HepG2 (cell line): ENCODE data around the gene FRAS1. TPM values are rescaled to one million over a fixed set of nuclear protein-coding genes. Genes with fewer than 3 reads are reported as not detected.

ENCODE experiments used
- ATAC-seq: fragments of 200-7000 bp; cut with Tn5 transposase; 3 replicates; pipeline ENCODE4 v1.9.1; 2020; ENCODE audit warnings: mild to moderate bottlenecking, moderate library complexity
- BruUV-seq: library from RNA; stranded (reverse); fragments of 400-500 nt; replicated peaks from 2 replicates; lab custom pipeline; 2021; lab: Mats Ljungman, UMichigan
- CTCF ChIA-PET: fragments of 300-600 bp; formaldehyde crosslinking; extraction: SDS; loops from one replicate; lab custom pipeline; 2021; ENCODE audit warnings: low total read pairs, inconsistent platforms, low intra/inter-chr PET ratio; lab: Yijun Ruan, JAX
- POLR2A ChIA-PET: fragments of 350-600 bp; sonication (Branson Sonifier 250); formaldehyde crosslinking; loops from one replicate; lab custom pipeline; 2020; ENCODE audit warnings: antibody characterized with exemption, inconsistent platforms; lab: Yijun Ruan, JAX
- DNase-seq: peaks from one replicate; pipeline ENCODE4 v3.0.0-alpha.2; 2015; ENCODE audit warnings: low spot score
- FAIRE-seq: peaks from 3 replicates; lab custom pipeline; 2011; peaks lifted over from hg19 to GRCh38; lab: Jason Lieb, UNC
- H2AFZ ChIP-seq: one replicate; pipeline ENCODE4 v1.6.1; 2011; ENCODE audit warnings: low read length, inconsistent platforms
- H3K27ac ChIP-seq: fragments of 300-600 bp; 3 replicates; pipeline ENCODE4 v1.8.0; 2011; ENCODE audit warnings: mixed run types, mild to moderate bottlenecking, mixed read lengths, low read length, inconsistent platforms; ENCODE audit not compliant: insufficient read depth; ENCODE audit errors: extremely low read length
- H3K27me3 ChIP-seq, 2 experiments: fragments of 200-600 bp in 1 of 2; 2 replicates in 1 of 2; 3 replicates in 1 of 2; pipeline versions ENCODE4 v1.6.0 to v1.8.0; 2011; ENCODE audit warnings: low read length in 2 of 2, mild to moderate bottlenecking in 2 of 2, moderate library complexity in 2 of 2, inconsistent platforms in 1 of 2; ENCODE audit not compliant: insufficient read depth in 2 of 2, control insufficient read depth in 1 of 2
- H3K36me3 ChIP-seq, 2 experiments: fragments of 200-600 bp in 1 of 2; replicated peaks in 1 of 2; 2 replicates in 1 of 2; 3 replicates in 1 of 2; pipeline versions ENCODE4 v1.5.1 to v1.8.0; 2011; ENCODE audit warnings: low read length in 2 of 2, inconsistent platforms in 1 of 2; ENCODE audit not compliant: insufficient read depth in 2 of 2, control insufficient read depth in 1 of 2
- H3K4me1 ChIP-seq: 2 replicates; pipeline ENCODE4 v1.5.1; 2012; ENCODE audit warnings: low read length, inconsistent platforms; ENCODE audit not compliant: insufficient read depth
- H3K4me2 ChIP-seq: 2 replicates; pipeline ENCODE4 v1.6.0; 2011; ENCODE audit warnings: low read depth, low read length, inconsistent platforms
- H3K4me3 ChIP-seq, 3 experiments: fragments of 200-600 bp in 1 of 3; sonication (generic), shearing (Covaris generic) in 1 of 3; replicated peaks in 1 of 3; 2 replicates each; pipeline ENCODE4 v1.5.1; 2011 to 2016; ENCODE audit warnings: low read length in 3 of 3, inconsistent platforms in 2 of 3, low read depth in 2 of 3, mild to moderate bottlenecking in 2 of 3, control low read depth in 1 of 3, mixed read lengths in 1 of 3; ENCODE audit not compliant: insufficient read depth in 1 of 3
- H3K79me2 ChIP-seq: one replicate; pipeline ENCODE4 v1.6.1; 2011; ENCODE audit warnings: low read length, inconsistent platforms; ENCODE audit not compliant: insufficient read depth
- H3K9ac ChIP-seq: 2 replicates; pipeline ENCODE4 v1.6.0; 2011; ENCODE audit warnings: mild to moderate bottlenecking, low read depth, low read length, inconsistent platforms; ENCODE audit not compliant: insufficient read depth
- H3K9me3 ChIP-seq: 2 replicates; pipeline ENCODE4 v1.5.1; 2012; ENCODE audit warnings: mild to moderate bottlenecking, low read length
- H4K20me1 ChIP-seq: 2 replicates; pipeline ENCODE4 v1.6.0; 2011; ENCODE audit warnings: inconsistent platforms, mild to moderate bottlenecking, low read length, moderate library complexity; ENCODE audit not compliant: insufficient read depth
- ARID2 ChIP-seq: sonication (generic); formaldehyde crosslinking; IDR thresholded peaks from 2 replicates; pipeline ENCODE4 v1.8.1; 2022; ENCODE audit warnings: mild to moderate bottlenecking, missing genetic modification reagents, borderline replicate concordance
- DNMT1 ChIP-seq: sonication (generic); formaldehyde crosslinking; IDR thresholded peaks from 2 replicates; pipeline ENCODE4 v1.5.1; 2020; ENCODE audit warnings: mild to moderate bottlenecking, missing genetic modification reagents
- EED ChIP-seq: sonication (generic); formaldehyde crosslinking; IDR thresholded peaks from 2 replicates; pipeline ENCODE4 v1.5.0; 2020; ENCODE audit warnings: mild to moderate bottlenecking, missing genetic modification reagents
- ETV6 ChIP-seq: sonication (generic); formaldehyde crosslinking; conservative IDR thresholded peaks from 2 replicates; pipeline ENCODE4 v1.4.0; 2020; ENCODE audit warnings: missing genetic modification reagents
- HOXA7 ChIP-seq: sonication (generic); formaldehyde crosslinking; IDR thresholded peaks from 2 replicates; pipeline ENCODE4 v1.8.1; 2022; ENCODE audit warnings: mild to moderate bottlenecking, missing genetic modification reagents, moderate library complexity
- MEIS2 ChIP-seq: sonication (generic); formaldehyde crosslinking; IDR thresholded peaks from 2 replicates; pipeline ENCODE4 v1.9.0; 2021; ENCODE audit warnings: mild to moderate bottlenecking, missing genetic modification reagents
- ONECUT2 ChIP-seq: sonication (generic); formaldehyde crosslinking; IDR thresholded peaks from 2 replicates; pipeline ENCODE4 v1.4.0; 2020; ENCODE audit warnings: missing genetic modification reagents
- PCBP1 ChIP-seq: fragments of 200-400 bp; formaldehyde crosslinking; IDR thresholded peaks from 2 replicates; pipeline ENCODE4 v1.6.1; 2017; ENCODE audit warnings: mild to moderate bottlenecking, low read depth, low read length, borderline replicate concordance
- SMAD3 ChIP-seq: sonication (generic); formaldehyde crosslinking; IDR thresholded peaks from 2 replicates; pipeline ENCODE4 v1.4.0; 2020; ENCODE audit warnings: missing genetic modification reagents
- TBL1XR1 ChIP-seq: fragments of 150-350 bp; IDR thresholded peaks from 2 replicates; pipeline ENCODE4 v1.6.1; 2014; ENCODE audit warnings: borderline replicate concordance, low read length; ENCODE audit not compliant: partially characterized antibody
- TEAD2 ChIP-seq: sonication (generic); formaldehyde crosslinking; IDR thresholded peaks from 2 replicates; pipeline ENCODE4 v1.9.0; 2021; ENCODE audit warnings: missing genetic modification reagents
- ZNF17 ChIP-seq: sonication (generic); formaldehyde crosslinking; IDR thresholded peaks from 2 replicates; pipeline ENCODE4 v1.5.0; 2020; ENCODE audit warnings: mild to moderate bottlenecking, missing genetic modification reagents
- ZNF205 ChIP-seq: IDR thresholded peaks from 2 replicates; pipeline ENCODE4 v1.6.1; 2018; ENCODE audit warnings: missing biosample characterization, missing genetic modification reagents
- ZNF432 ChIP-seq: sonication (generic); formaldehyde crosslinking; IDR thresholded peaks from 2 replicates; pipeline ENCODE4 v1.5.0; 2020; ENCODE audit warnings: missing genetic modification reagents, mild to moderate bottlenecking, borderline replicate concordance
- ZNF543 ChIP-seq: sonication (generic); formaldehyde crosslinking; IDR thresholded peaks from 2 replicates; pipeline ENCODE4 v1.4.0; 2020; ENCODE audit warnings: mild to moderate bottlenecking, missing genetic modification reagents
- ZNF713 ChIP-seq: sonication (generic); formaldehyde crosslinking; IDR thresholded peaks from 2 replicates; pipeline ENCODE4 v1.4.0; 2020; ENCODE audit warnings: mild to moderate bottlenecking, missing genetic modification reagents
- ZNF788 ChIP-seq: sonication (generic); formaldehyde crosslinking; IDR thresholded peaks from 2 replicates; pipeline ENCODE4 v1.5.0; 2020; ENCODE audit warnings: mild to moderate bottlenecking, missing genetic modification reagents, borderline replicate concordance
- WGBS: methylation state at CpG from one replicate; pipeline ENCODE4 v1.1.6; 2017; ENCODE audit warnings: low lambda C conversion rate; 5-methylcytosine and 5-hydroxymethylcytosine counted together
- in situ Hi-C: cut with HindIII; loops from 2 replicates; pipeline ENCODE4 v1.10.0; 2017; ENCODE audit warnings: low pct_unique_long_range_greater_than_20kb; ENCODE audit not compliant: extremely low pct_ligation_motif_present
- intact Hi-C: fragments of 100-400 bp; cut with micrococcal nuclease; formaldehyde crosslinking; loops from one replicate; pipeline ENCODE4 v1.10.0; 2022; ENCODE audit not compliant: unreplicated experiment
- polyA plus RNA-seq, 8 experiments: library from polyadenylated mRNA; depleted of rRNA in 3 of 8; stranded (reverse) in 7 of 8; unstranded in 1 of 8; fragments of >200 nt; fragmentation: Illumina TruSeq in 4 of 8; extraction: Trizol in 4 of 8; gene quantifications; 2 replicates each; pipeline versions ENCODE4 v1.2.1 to v1.2.3, GENCODE V29; 2011 to 2016; ENCODE audit warnings: low read depth in 4 of 8, missing spikeins in 1 of 8, mixed read lengths in 1 of 8; ENCODE audit not compliant: insufficient read depth in 1 of 8
- total RNA-seq, 5 experiments: library from RNA; depleted of rRNA; stranded (reverse); fragments of >200 nt; fragmentation: Illumina TruSeq; extraction: Trizol; gene quantifications; 2 replicates each; pipeline ENCODE4 v1.2.3, GENCODE V29; 2016; ENCODE audit warnings: low read depth in 1 of 5
- TF ChIP-seq, protein P1 (sequence below): sonication (generic); formaldehyde crosslinking; IDR thresholded peaks from 2 replicates; pipeline ENCODE4 v1.4.0; 2020; ENCODE audit warnings: missing genetic modification reagents
- TF ChIP-seq, protein P2 (sequence below): sonication (generic); formaldehyde crosslinking; IDR thresholded peaks from 2 replicates; pipeline ENCODE4 v1.9.0; 2021; ENCODE audit warnings: missing genetic modification reagents, mild to moderate bottlenecking, borderline replicate concordance
- TF ChIP-seq, protein P3 (sequence below): IDR thresholded peaks from 2 replicates; pipeline ENCODE4 v1.6.1; 2016; ENCODE audit warnings: mild to moderate bottlenecking, missing biosample characterization, missing genetic modification reagents
- TF ChIP-seq, protein P4 (sequence below): sonication (generic); formaldehyde crosslinking; IDR thresholded peaks from 2 replicates; pipeline ENCODE4 v1.4.0; 2020; ENCODE audit warnings: missing genetic modification reagents; ENCODE audit errors: not compliant biosample characterization

The FRAS1 gene
- total and polyA plus RNA-seq, 2 of the 13 experiments (the other 11 are each of a cell fraction or from before 2014, with no cell fraction given): 22.5 to 31.6 TPM

DNA sequence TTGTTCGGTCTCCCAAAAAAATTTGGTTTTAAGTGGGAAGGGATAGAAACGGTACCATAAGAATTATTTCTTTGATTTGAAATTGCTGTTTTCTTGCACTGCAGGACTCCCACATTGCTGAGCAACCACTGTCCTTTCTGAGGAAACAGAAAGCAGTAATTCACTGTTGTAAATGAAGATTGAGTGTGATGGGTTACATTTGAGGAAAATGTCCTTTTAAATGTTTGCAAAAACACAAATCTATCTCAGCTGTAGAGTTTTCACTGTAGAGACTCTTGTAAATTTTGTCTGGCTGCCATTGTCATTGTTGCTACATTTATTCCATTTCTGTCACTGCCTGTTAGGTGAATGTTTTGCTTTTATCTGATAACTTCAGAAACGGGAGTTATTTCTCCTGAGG lies 105.2 kb downstream of the FRAS1 start (continued):
- TF ChIP-seq, protein P1, sequence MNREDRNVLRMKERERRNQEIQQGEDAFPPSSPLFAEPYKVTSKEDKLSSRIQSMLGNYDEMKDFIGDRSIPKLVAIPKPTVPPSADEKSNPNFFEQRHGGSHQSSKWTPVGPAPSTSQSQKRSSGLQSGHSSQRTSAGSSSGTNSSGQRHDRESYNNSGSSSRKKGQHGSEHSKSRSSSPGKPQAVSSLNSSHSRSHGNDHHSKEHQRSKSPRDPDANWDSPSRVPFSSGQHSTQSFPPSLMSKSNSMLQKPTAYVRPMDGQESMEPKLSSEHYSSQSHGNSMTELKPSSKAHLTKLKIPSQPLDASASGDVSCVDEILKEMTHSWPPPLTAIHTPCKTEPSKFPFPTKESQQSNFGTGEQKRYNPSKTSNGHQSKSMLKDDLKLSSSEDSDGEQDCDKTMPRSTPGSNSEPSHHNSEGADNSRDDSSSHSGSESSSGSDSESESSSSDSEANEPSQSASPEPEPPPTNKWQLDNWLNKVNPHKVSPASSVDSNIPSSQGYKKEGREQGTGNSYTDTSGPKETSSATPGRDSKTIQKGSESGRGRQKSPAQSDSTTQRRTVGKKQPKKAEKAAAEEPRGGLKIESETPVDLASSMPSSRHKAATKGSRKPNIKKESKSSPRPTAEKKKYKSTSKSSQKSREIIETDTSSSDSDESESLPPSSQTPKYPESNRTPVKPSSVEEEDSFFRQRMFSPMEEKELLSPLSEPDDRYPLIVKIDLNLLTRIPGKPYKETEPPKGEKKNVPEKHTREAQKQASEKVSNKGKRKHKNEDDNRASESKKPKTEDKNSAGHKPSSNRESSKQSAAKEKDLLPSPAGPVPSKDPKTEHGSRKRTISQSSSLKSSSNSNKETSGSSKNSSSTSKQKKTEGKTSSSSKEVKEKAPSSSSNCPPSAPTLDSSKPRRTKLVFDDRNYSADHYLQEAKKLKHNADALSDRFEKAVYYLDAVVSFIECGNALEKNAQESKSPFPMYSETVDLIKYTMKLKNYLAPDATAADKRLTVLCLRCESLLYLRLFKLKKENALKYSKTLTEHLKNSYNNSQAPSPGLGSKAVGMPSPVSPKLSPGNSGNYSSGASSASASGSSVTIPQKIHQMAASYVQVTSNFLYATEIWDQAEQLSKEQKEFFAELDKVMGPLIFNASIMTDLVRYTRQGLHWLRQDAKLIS: no peak
- TF ChIP-seq HOXA7 (no peak), ZNF205 (no peak), ZNF788 (CRISPR knock-in tag) (no peak), ZNF17 (CRISPR knock-in tag) (no peak), PCBP1 (no peak), DNMT1 (CRISPR knock-in tag) (no peak)
- TF ChIP-seq, protein P2, sequence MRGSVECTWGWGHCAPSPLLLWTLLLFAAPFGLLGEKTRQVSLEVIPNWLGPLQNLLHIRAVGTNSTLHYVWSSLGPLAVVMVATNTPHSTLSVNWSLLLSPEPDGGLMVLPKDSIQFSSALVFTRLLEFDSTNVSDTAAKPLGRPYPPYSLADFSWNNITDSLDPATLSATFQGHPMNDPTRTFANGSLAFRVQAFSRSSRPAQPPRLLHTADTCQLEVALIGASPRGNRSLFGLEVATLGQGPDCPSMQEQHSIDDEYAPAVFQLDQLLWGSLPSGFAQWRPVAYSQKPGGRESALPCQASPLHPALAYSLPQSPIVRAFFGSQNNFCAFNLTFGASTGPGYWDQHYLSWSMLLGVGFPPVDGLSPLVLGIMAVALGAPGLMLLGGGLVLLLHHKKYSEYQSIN (CRISPR knock-in tag): no peak

DNA sequence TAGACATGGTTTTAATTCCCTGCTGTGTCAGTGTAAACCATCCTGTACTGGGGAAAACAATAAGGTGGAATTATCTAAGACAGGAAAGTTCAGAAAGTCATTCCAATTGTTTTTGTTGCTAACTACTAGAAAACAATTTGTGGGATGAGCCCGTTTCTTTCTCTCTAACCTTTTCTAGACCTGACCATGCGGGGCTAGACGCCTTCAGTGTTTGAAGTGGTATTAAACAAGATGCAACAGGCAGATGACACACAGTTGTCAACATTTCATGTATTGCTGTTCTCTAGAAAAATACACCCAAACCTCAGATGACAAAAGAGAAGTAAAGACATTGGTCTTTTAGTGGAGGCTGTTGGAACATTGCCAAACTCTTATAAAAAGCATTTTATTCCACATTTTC lies 105.7 kb downstream of the FRAS1 start:
- no peak overlapping the region for H2AFZ ChIP-seq
- no peaks in the 10 kb centered on the region; the same call in 1 of the 2 replicates for H4K20me1 ChIP-seq
- intact Hi-C loops: no loop called here
- H3K9ac ChIP-seq: no peak overlapping the region
- H3K27me3 ChIP-seq: no peaks in the 10 kb centered on the region
- TF ChIP-seq ETV6 (CRISPR knock-in tag) (no peak), ONECUT2 (no peak), TEAD2 (CRISPR knock-in tag) (no peak), MEIS2 (CRISPR knock-in tag) (no peak), ARID2 (CRISPR knock-in tag) (no peak), SMAD3 (CRISPR knock-in tag) (no peak), ZNF713 (CRISPR knock-in tag) (no peak), TBL1XR1 (no peak), ZNF432 (CRISPR knock-in tag) (no peak), ZNF543 (no peak), EED (CRISPR knock-in tag) (no peak)
- TF ChIP-seq, protein P3, sequence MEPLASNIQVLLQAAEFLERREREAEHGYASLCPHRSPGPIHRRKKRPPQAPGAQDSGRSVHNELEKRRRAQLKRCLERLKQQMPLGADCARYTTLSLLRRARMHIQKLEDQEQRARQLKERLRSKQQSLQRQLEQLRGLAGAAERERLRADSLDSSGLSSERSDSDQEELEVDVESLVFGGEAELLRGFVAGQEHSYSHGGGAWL (CRISPR knock-in tag): no peak
- TF ChIP-seq, protein P4, sequence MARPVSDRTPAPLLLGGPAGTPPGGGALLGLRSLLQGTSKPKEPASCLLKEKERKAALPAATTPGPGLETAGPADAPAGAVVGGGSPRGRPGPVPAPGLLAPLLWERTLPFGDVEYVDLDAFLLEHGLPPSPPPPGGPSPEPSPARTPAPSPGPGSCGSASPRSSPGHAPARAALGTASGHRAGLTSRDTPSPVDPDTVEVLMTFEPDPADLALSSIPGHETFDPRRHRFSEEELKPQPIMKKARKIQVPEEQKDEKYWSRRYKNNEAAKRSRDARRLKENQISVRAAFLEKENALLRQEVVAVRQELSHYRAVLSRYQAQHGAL: no peak
- TF ChIP-seq, all 625 proteins: peak for 0
- H3K9me3 ChIP-seq: no peaks in the 10 kb centered on the region
- peak overlapping the region; percentile 3 for H3K27ac ChIP-seq
- ATAC-seq (no peak), DNase-seq (no peak), FAIRE-seq (no peak)
- H3K4me3 ChIP-seq: no peak overlapping the region
- ChIA-PET POLR2A (no interaction called here), CTCF (no interaction called here)
- H3K4me2 ChIP-seq: no peak overlapping the region
- in situ Hi-C loops: no loop called here
- 98% methylated on average over 3 of the region's 3 CpGs for WGBS
- peaks cover 71% of the 10 kb centered on the region for H3K79me2 ChIP-seq
- BruUV-seq: no TSS peak
- H3K4me1 ChIP-seq: peaks cover 54% of the 10 kb centered on the region
- no peaks in the 10 kb centered on the region for H3K36me3 ChIP-seq
